SU-DHL-6 (cell line): ENCODE data around the gene CRCP.

Experiments used
- EZH2phosphoT487 ChIP-seq: fragments of 200-600 bp; sonication (generic), shearing (Covaris generic); conservative IDR thresholded peaks from 2 replicates; pipeline ENCODE4 v1.6.1; 2018; ENCODE audit warnings: mild to moderate bottlenecking, antibody characterized with exemption, low read length, moderate library complexity, mixed read lengths
- TF ChIP-seq, protein P1 (sequence below): fragments of 200-600 bp; sonication (generic); IDR thresholded peaks from one replicate; pipeline ENCODE4 v1.5.1; 2017; ENCODE audit warnings: antibody characterized with exemption, mild to moderate bottlenecking, low read length, moderate library complexity; ENCODE audit not compliant: insufficient read depth, poor library complexity, severe bottlenecking

DNA sequence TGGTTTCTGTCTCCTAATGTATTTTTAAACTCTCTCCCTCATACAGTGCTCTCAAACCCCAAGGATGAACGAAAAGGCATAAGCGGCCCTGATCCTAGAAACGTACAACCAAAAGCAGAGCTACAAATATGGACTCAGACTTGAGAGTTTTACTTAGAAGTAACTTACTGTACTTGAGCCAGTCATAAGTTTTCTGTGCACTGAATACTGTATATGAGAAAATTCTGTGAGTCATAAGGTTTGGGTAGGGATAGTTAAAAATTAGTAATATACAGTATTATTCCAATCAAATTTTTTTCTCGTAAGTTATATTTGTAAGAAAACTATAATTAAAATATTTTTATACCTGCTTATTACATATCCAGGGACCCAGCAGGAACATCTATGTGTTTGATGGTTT lies 44.9 kb upstream of the CRCP start:
- TF ChIP-seq, protein P1, sequence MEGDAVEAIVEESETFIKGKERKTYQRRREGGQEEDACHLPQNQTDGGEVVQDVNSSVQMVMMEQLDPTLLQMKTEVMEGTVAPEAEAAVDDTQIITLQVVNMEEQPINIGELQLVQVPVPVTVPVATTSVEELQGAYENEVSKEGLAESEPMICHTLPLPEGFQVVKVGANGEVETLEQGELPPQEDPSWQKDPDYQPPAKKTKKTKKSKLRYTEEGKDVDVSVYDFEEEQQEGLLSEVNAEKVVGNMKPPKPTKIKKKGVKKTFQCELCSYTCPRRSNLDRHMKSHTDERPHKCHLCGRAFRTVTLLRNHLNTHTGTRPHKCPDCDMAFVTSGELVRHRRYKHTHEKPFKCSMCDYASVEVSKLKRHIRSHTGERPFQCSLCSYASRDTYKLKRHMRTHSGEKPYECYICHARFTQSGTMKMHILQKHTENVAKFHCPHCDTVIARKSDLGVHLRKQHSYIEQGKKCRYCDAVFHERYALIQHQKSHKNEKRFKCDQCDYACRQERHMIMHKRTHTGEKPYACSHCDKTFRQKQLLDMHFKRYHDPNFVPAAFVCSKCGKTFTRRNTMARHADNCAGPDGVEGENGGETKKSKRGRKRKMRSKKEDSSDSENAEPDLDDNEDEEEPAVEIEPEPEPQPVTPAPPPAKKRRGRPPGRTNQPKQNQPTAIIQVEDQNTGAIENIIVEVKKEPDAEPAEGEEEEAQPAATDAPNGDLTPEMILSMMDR, result no peak
- no peak for TF ChIP-seq EZH2phosphoT487
